ENCODE results near the gene SDCBP2. TPM values are rescaled to one million over a fixed set of nuclear protein-coding genes. Genes with fewer than 3 reads are reported as not detected.

SDCBP2 gene
- total RNA-seq, 2 donors from 2014 or later, result 4.0 to 7.3 TPM

GRCh38 chr20:1269235-1269634 is 59.7 kb downstream of the SDCBP2 start:
- TF ChIP-seq POLR2A (IDR thresholded peaks at IDR 0.05), result no peak
- TF ChIP-seq POLR2AphosphoS5 (IDR thresholded peaks at IDR 0.05), result no peak
- TF ChIP-seq CTCF (IDR thresholded peaks at IDR 0.05), result no peak
- Histone ChIP-seq H3K36me3 (no peaks in the 10 kb centered on the region), H3K4me1 (replicated peaks) (no peaks in the 10 kb centered on the region), H3K27me3 (replicated peaks; ENCODE audit: insufficient read depth) (no peaks in the 10 kb centered on the region), H3K9me3 (no peaks in the 10 kb centered on the region), H3K27ac (no peak overlapping the region), H3K4me3 (no peak overlapping the region)
- intact Hi-C loops (cut with DNase I), result no loop called here
- WGBS, result 93% methylated on average over 8 of the region's 8 CpGs
- DNase-seq (ENCODE audit: low spot score), result no peak

- no peak for DNase-seq (ENCODE audit: low spot score)
- no peaks in the 10 kb centered on the region for H3K36me3 ChIP-seq
- H3K4me1 ChIP-seq (replicated peaks), result no peaks in the 10 kb centered on the region
- no peak overlapping the region for H3K4me3 ChIP-seq
- no peak for TF ChIP-seq POLR2AphosphoS5 (IDR thresholded peaks at IDR 0.05)
- no peak for TF ChIP-seq POLR2A (IDR thresholded peaks at IDR 0.05)
- TF ChIP-seq CTCF (IDR thresholded peaks at IDR 0.05), result no peak
- no peaks in the 10 kb centered on the region for H3K27me3 ChIP-seq (replicated peaks; ENCODE audit: insufficient read depth)
- intact Hi-C loops (cut with DNase I), result no loop called here
- H3K9me3 ChIP-seq, result no peaks in the 10 kb centered on the region
- 95% methylated on average over 3 of the region's 3 CpGs for WGBS
- no peak overlapping the region for H3K27ac ChIP-seq
Observed at GRCh38 chr20:1267809-1268374, 61.0 kb downstream of the SDCBP2 start.

GRCh38 chr20:1267161-1267560 is 61.8 kb downstream of the SDCBP2 start:
- DNase-seq (ENCODE audit: low spot score), result no peak
- intact Hi-C loops (cut with DNase I), result no loop called here
- Histone ChIP-seq H3K36me3 (no peaks in the 10 kb centered on the region), H3K4me3 (peak overlapping the region in 1 of 2 donors; percentile 66), H3K4me1 (replicated peaks) (no peaks in the 10 kb centered on the region), H3K27ac (no peak overlapping the region), H3K9me3 (no peaks in the 10 kb centered on the region), H3K27me3 (replicated peaks; ENCODE audit: insufficient read depth) (no peaks in the 10 kb centered on the region)
- TF ChIP-seq CTCF (IDR thresholded peaks at IDR 0.05), result no peak
- TF ChIP-seq POLR2AphosphoS5 (IDR thresholded peaks at IDR 0.05), result no peak
- TF ChIP-seq POLR2A (IDR thresholded peaks at IDR 0.05), result no peak
- 71% methylated on average over 8 of the region's 8 CpGs for WGBS

GRCh38 chr20:1266167-1266973 is 62.6 kb downstream of the SDCBP2 start, which contains the start of gene SNPH:
Gene SNPH (plus strand): TSS chr20:1266294. CDS start chr20:1296240, 29,946 bp downstream.
- no peaks in the 10 kb centered on the region for H3K4me1 ChIP-seq (replicated peaks)
- no peaks in the 10 kb centered on the region for H3K9me3 ChIP-seq
- H3K4me3 ChIP-seq, result peak within 1 kb of the TSS; percentile 66 to 72
- H3K27me3 ChIP-seq (replicated peaks; ENCODE audit: insufficient read depth), result no peaks in the 10 kb centered on the region
- DNase-seq (ENCODE audit: low spot score), result peak; percentile 58
- H3K36me3 ChIP-seq, result no peaks in the 10 kb centered on the region
- under 1% methylated on average over 53 of the region's 61 CpGs for WGBS
- intact Hi-C loops (cut with DNase I), result no loop called here
- peak within 1 kb of the TSS; percentile 8 to 52 for H3K27ac ChIP-seq
- no peak for TF ChIP-seq POLR2A (IDR thresholded peaks at IDR 0.05)
- no peak for TF ChIP-seq CTCF (IDR thresholded peaks at IDR 0.05)
- peak; percentile 27 for TF ChIP-seq POLR2AphosphoS5 (IDR thresholded peaks at IDR 0.05)

- H3K9me3 ChIP-seq, result no peaks in the 10 kb centered on the region
- no peaks in the 10 kb centered on the region for H3K27me3 ChIP-seq (replicated peaks; ENCODE audit: insufficient read depth)
- peak overlapping the region; percentile 66 to 72 for H3K4me3 ChIP-seq
- peak overlapping the region; percentile 8 to 52 for H3K27ac ChIP-seq
- WGBS, result under 1% methylated on average over 10 of the region's 10 CpGs
- TF ChIP-seq POLR2AphosphoS5 (IDR thresholded peaks at IDR 0.05) (no peak), CTCF (IDR thresholded peaks at IDR 0.05) (no peak), POLR2A (IDR thresholded peaks at IDR 0.05) (no peak)
- no peaks in the 10 kb centered on the region for H3K4me1 ChIP-seq (replicated peaks)
- H3K36me3 ChIP-seq, result no peaks in the 10 kb centered on the region
- no peak for DNase-seq (ENCODE audit: low spot score)
- intact Hi-C loops (cut with DNase I), result no loop called here
Observed at GRCh38 chr20:1265916-1266166, 63.1 kb downstream of the SDCBP2 start.

Data from prostate gland (tissue), 2 donors.